ENCODE measurements around the gene GOLGA8A.
"Not testable (repeated sequence)": the region's sequence is repeated elsewhere in the genome, so short reads cannot be mapped to it uniquely, and the experiment has no call there.

The GOLGA8A gene

GRCh38 chr15:34392981-34393380 is 44.6 kb downstream of the GOLGA8A start:
- in situ Hi-C loops (cut with MboI; ENCODE audit: low sequenced_read_pairs); H3K4me1 ChIP-seq; H3K27me3 ChIP-seq (ENCODE audit: low read depth); H3K4me3 ChIP-seq; DNase-seq (ENCODE audit: low spot score in 2 of 2); H3K9me3 ChIP-seq; H3K36me3 ChIP-seq (replicated peaks): not testable (repeated sequence)

- H3K4me3 ChIP-seq; H3K4me1 ChIP-seq; H3K36me3 ChIP-seq (replicated peaks); H3K27me3 ChIP-seq (ENCODE audit: low read depth); in situ Hi-C loops (cut with MboI; ENCODE audit: low sequenced_read_pairs); H3K9me3 ChIP-seq; DNase-seq (ENCODE audit: low spot score in 2 of 2): not testable (repeated sequence)
Measured at GRCh38 chr15:34389594-34390086, 48.0 kb downstream of the GOLGA8A start.
